NCI-H526 treated with DMSO at 0.1 percent for 48 hours (cell line): ENCODE measurements around the gene VAMP1.
"Not testable (repeated sequence)": the region's sequence is repeated elsewhere in the genome, so short reads cannot be mapped to it uniquely, and the experiment has no call there.

Source experiments
- DNase-seq: peaks from one replicate; lab custom pipeline; 2025; lab: John Stamatoyannopoulos, UW

Gene VAMP1

GRCh38 chr12:6451348-6452244 is 18.9 kb downstream of the VAMP1 start, which contains the start of gene TAPBPL:
Gene TAPBPL (plus strand): TSS chr12:6452042. CDS start chr12:6452249, 207 bp downstream.
- peak; percentile 86 for DNase-seq

- no peak for DNase-seq
These were observed 19.6 kb downstream of the VAMP1 start for GRCh38 chr12:6450869-6451347.

- no peak for DNase-seq
These were observed 20.2 kb downstream of the VAMP1 start for GRCh38 chr12:6450091-6450868.

GRCh38 chr12:6444704-6445688 is 25.5 kb downstream of the VAMP1 start, which contains the start of gene CD27:
Gene CD27 (plus strand): TSS chr12:6444955. CDS start chr12:6445096, 141 bp downstream.
- no peak for DNase-seq

- no peak for DNase-seq
These were observed 26.4 kb downstream of the VAMP1 start for GRCh38 chr12:6444031-6444430.

GRCh38 chr12:6443361-6443983 is 27.0 kb downstream of the VAMP1 start:
- no peak for DNase-seq

- DNase-seq = no peak
These were observed 27.6 kb downstream of the VAMP1 start for GRCh38 chr12:6442836-6443235.

GRCh38 chr12:6440391-6440790 is 30.1 kb downstream of the VAMP1 start:
- no peak for DNase-seq

GRCh38 chr12:6438345-6438744 is 32.1 kb downstream of the VAMP1 start:
- DNase-seq = no peak

GRCh38 chr12:6437586-6437985 is 32.9 kb downstream of the VAMP1 start:
- no peak for DNase-seq

- DNase-seq = no peak
These were observed 34.3 kb downstream of the VAMP1 start for GRCh38 chr12:6435961-6436715.

- peak; percentile 77 for DNase-seq
These were observed 36.0 kb downstream of the VAMP1 start for GRCh38 chr12:6434205-6435140.

GRCh38 chr12:6432991-6433390 is 37.5 kb downstream of the VAMP1 start:
- DNase-seq = no peak

- DNase-seq = no peak
These were observed 40.1 kb downstream of the VAMP1 start for GRCh38 chr12:6430124-6430989.

GRCh38 chr12:6428326-6428725 is 42.2 kb downstream of the VAMP1 start:
- DNase-seq = no peak

- DNase-seq = not testable (repeated sequence)
These were observed 42.7 kb downstream of the VAMP1 start for GRCh38 chr12:6427796-6428195.

GRCh38 chr12:6426882-6427671 is 43.4 kb downstream of the VAMP1 start:
- DNase-seq = no peak
